ENCODE results near the gene FIGN.

The FIGN gene

GRCh38 chr2:163580757-163581156 lies 155.1 kb downstream of the FIGN start:
- DNase-seq (ENCODE audit: low spot score in 2 of 2) (no peak), ATAC-seq (replicated peaks; ENCODE audit: extremely low read depth, poor library complexity, severe bottlenecking) (no peak)
- Mint-ChIP-seq H3K27me3 (no peaks in the 10 kb centered on the region), H3K4me1 (no peaks in the 10 kb centered on the region), H3K9me3 (peaks cover 14% of the 10 kb centered on the region), H3K4me3 (no peak overlapping the region), H3K36me3 (ENCODE audit: insufficient read depth) (no peaks in the 10 kb centered on the region), H3K27ac (ENCODE audit: low read depth) (no peak overlapping the region)

- Mint-ChIP-seq H3K27me3 (no peaks in the 10 kb centered on the region), H3K36me3 (ENCODE audit: insufficient read depth) (no peaks in the 10 kb centered on the region), H3K4me3 (no peak overlapping the region), H3K9me3 (peaks cover 18% of the 10 kb centered on the region), H3K27ac (ENCODE audit: low read depth) (no peak overlapping the region), H3K4me1 (no peaks in the 10 kb centered on the region)
- no peak for DNase-seq (ENCODE audit: low spot score in 2 of 2)
- ATAC-seq (replicated peaks; ENCODE audit: extremely low read depth, poor library complexity, severe bottlenecking) = no peak
Measured at GRCh38 chr2:163574309-163574708, 161.5 kb downstream of the FIGN start.

- no peak for ATAC-seq (replicated peaks; ENCODE audit: extremely low read depth, poor library complexity, severe bottlenecking)
Measured at GRCh38 chr2:163573652-163574051, 162.2 kb downstream of the FIGN start.

GRCh38 chr2:163572850-163573249 lies 163.0 kb downstream of the FIGN start:
- peaks cover 19% of the 10 kb centered on the region for H3K9me3 Mint-ChIP-seq
- H3K4me1 Mint-ChIP-seq = no peaks in the 10 kb centered on the region
- ATAC-seq (replicated peaks; ENCODE audit: extremely low read depth, poor library complexity, severe bottlenecking) = no peak
- H3K27ac Mint-ChIP-seq (ENCODE audit: low read depth) = no peak overlapping the region
- H3K4me3 Mint-ChIP-seq = no peak overlapping the region
- H3K36me3 Mint-ChIP-seq (ENCODE audit: insufficient read depth) = no peaks in the 10 kb centered on the region
- DNase-seq (ENCODE audit: low spot score in 2 of 2) = no peak
- no peaks in the 10 kb centered on the region for H3K27me3 Mint-ChIP-seq

More at GRCh38 chr2:163573652-163574051, 162.2 kb downstream of the FIGN start:
- Mint-ChIP-seq H3K27me3 (no peaks in the 10 kb centered on the region), H3K36me3 (ENCODE audit: insufficient read depth) (no peaks in the 10 kb centered on the region), H3K4me3 (no peak overlapping the region), H3K27ac (ENCODE audit: low read depth) (no peak overlapping the region), H3K9me3 (peaks cover 16% of the 10 kb centered on the region), H3K4me1 (no peaks in the 10 kb centered on the region)
- DNase-seq (ENCODE audit: low spot score in 2 of 2) = no peak

- Mint-ChIP-seq H3K27me3 (no peaks in the 10 kb centered on the region), H3K36me3 (ENCODE audit: insufficient read depth) (no peaks in the 10 kb centered on the region), H3K4me3 (no peak overlapping the region), H3K9me3 (peaks cover 18% of the 10 kb centered on the region), H3K4me1 (no peaks in the 10 kb centered on the region), H3K27ac (ENCODE audit: low read depth) (no peak overlapping the region)
- DNase-seq (ENCODE audit: low spot score in 2 of 2) = no peak
- no peak for ATAC-seq (replicated peaks; ENCODE audit: extremely low read depth, poor library complexity, severe bottlenecking)
Measured at GRCh38 chr2:163571423-163572102, 164.2 kb downstream of the FIGN start.

GRCh38 chr2:163570391-163570790 lies 165.4 kb downstream of the FIGN start:
- DNase-seq (ENCODE audit: low spot score in 2 of 2) = no peak
- Mint-ChIP-seq H3K4me3 (no peak overlapping the region), H3K36me3 (ENCODE audit: insufficient read depth) (no peaks in the 10 kb centered on the region), H3K27me3 (no peaks in the 10 kb centered on the region), H3K9me3 (peaks cover 18% of the 10 kb centered on the region), H3K27ac (ENCODE audit: low read depth) (no peak overlapping the region), H3K4me1 (no peaks in the 10 kb centered on the region)
- no peak for ATAC-seq (replicated peaks; ENCODE audit: extremely low read depth, poor library complexity, severe bottlenecking)

GRCh38 chr2:163565192-163565591 lies 170.6 kb downstream of the FIGN start:
- Mint-ChIP-seq H3K36me3 (ENCODE audit: insufficient read depth) (no peaks in the 10 kb centered on the region), H3K27ac (ENCODE audit: low read depth) (no peak overlapping the region), H3K9me3 (peaks cover 21% of the 10 kb centered on the region), H3K4me3 (no peak overlapping the region), H3K4me1 (no peaks in the 10 kb centered on the region), H3K27me3 (no peaks in the 10 kb centered on the region)
- no peak for ATAC-seq (replicated peaks; ENCODE audit: extremely low read depth, poor library complexity, severe bottlenecking)
- no peak for DNase-seq (ENCODE audit: low spot score in 2 of 2)

- Mint-ChIP-seq H3K27me3 (no peaks in the 10 kb centered on the region), H3K4me1 (no peaks in the 10 kb centered on the region), H3K9me3 (peaks cover 21% of the 10 kb centered on the region), H3K36me3 (ENCODE audit: insufficient read depth) (no peaks in the 10 kb centered on the region), H3K4me3 (no peak overlapping the region), H3K27ac (ENCODE audit: low read depth) (no peak overlapping the region)
- ATAC-seq (replicated peaks; ENCODE audit: extremely low read depth, poor library complexity, severe bottlenecking) (no peak), DNase-seq (ENCODE audit: low spot score in 2 of 2) (no peak)
Measured at GRCh38 chr2:163564236-163564635, 171.6 kb downstream of the FIGN start.

- ATAC-seq (replicated peaks; ENCODE audit: extremely low read depth, poor library complexity, severe bottlenecking) (no peak), DNase-seq (ENCODE audit: low spot score in 2 of 2) (no peak)
- H3K27me3 Mint-ChIP-seq = no peaks in the 10 kb centered on the region
- no peak overlapping the region for H3K4me3 Mint-ChIP-seq
- no peak overlapping the region for H3K27ac Mint-ChIP-seq (ENCODE audit: low read depth)
- peaks cover 15% of the 10 kb centered on the region for H3K9me3 Mint-ChIP-seq
- no peaks in the 10 kb centered on the region for H3K4me1 Mint-ChIP-seq
- no peaks in the 10 kb centered on the region for H3K36me3 Mint-ChIP-seq (ENCODE audit: insufficient read depth)
Measured at GRCh38 chr2:163563336-163563735, 172.5 kb downstream of the FIGN start.

- DNase-seq (ENCODE audit: low spot score in 2 of 2) = no peak
- H3K9me3 Mint-ChIP-seq = peaks cover 9% of the 10 kb centered on the region
Measured at GRCh38 chr2:163558251-163559021, 177.4 kb downstream of the FIGN start.

GRCh38 chr2:163556511-163556910 lies 179.3 kb downstream of the FIGN start:
- no peak overlapping the region for H3K27ac Mint-ChIP-seq (ENCODE audit: low read depth)
- ATAC-seq (replicated peaks; ENCODE audit: extremely low read depth, poor library complexity, severe bottlenecking) = no peak
- H3K4me3 Mint-ChIP-seq = no peak overlapping the region
- peaks cover 9% of the 10 kb centered on the region for H3K9me3 Mint-ChIP-seq
- H3K4me1 Mint-ChIP-seq = no peaks in the 10 kb centered on the region
- H3K36me3 Mint-ChIP-seq (ENCODE audit: insufficient read depth) = no peaks in the 10 kb centered on the region
- no peak for DNase-seq (ENCODE audit: low spot score in 2 of 2)
- H3K27me3 Mint-ChIP-seq = no peaks in the 10 kb centered on the region

More at GRCh38 chr2:163558251-163559021, 177.4 kb downstream of the FIGN start:
- Mint-ChIP-seq H3K27me3 (no peaks in the 10 kb centered on the region), H3K36me3 (ENCODE audit: insufficient read depth) (no peaks in the 10 kb centered on the region), H3K4me3 (no peak overlapping the region), H3K4me1 (no peaks in the 10 kb centered on the region), H3K27ac (ENCODE audit: low read depth) (no peak overlapping the region)
- ATAC-seq (replicated peaks; ENCODE audit: extremely low read depth, poor library complexity, severe bottlenecking) = no peak

GRCh38 chr2:163554864-163555263 lies 180.9 kb downstream of the FIGN start:
- no peaks in the 10 kb centered on the region for H3K4me1 Mint-ChIP-seq
- H3K27me3 Mint-ChIP-seq = no peaks in the 10 kb centered on the region
- H3K4me3 Mint-ChIP-seq = no peak overlapping the region
- ATAC-seq (replicated peaks; ENCODE audit: extremely low read depth, poor library complexity, severe bottlenecking) = no peak
- no peak overlapping the region for H3K27ac Mint-ChIP-seq (ENCODE audit: low read depth)
- no peaks in the 10 kb centered on the region for H3K36me3 Mint-ChIP-seq (ENCODE audit: insufficient read depth)
- H3K9me3 Mint-ChIP-seq = no peaks in the 10 kb centered on the region
- no peak for DNase-seq (ENCODE audit: low spot score in 2 of 2)

GRCh38 chr2:163553601-163554000 lies 182.2 kb downstream of the FIGN start:
- no peaks in the 10 kb centered on the region for H3K36me3 Mint-ChIP-seq (ENCODE audit: insufficient read depth)

More at GRCh38 chr2:163553601-163554000, 182.2 kb downstream of the FIGN start:
- ATAC-seq (replicated peaks; ENCODE audit: extremely low read depth, poor library complexity, severe bottlenecking) (no peak), DNase-seq (ENCODE audit: low spot score in 2 of 2) (no peak)
- H3K9me3 Mint-ChIP-seq = no peaks in the 10 kb centered on the region
- H3K27me3 Mint-ChIP-seq = no peaks in the 10 kb centered on the region
- H3K4me3 Mint-ChIP-seq = no peak overlapping the region
- H3K4me1 Mint-ChIP-seq = no peaks in the 10 kb centered on the region
- no peak overlapping the region for H3K27ac Mint-ChIP-seq (ENCODE audit: low read depth)
